Thyroid gland (tissue), 4 donors: ENCODE data around the gene NOP56.

Source experiments
- POLR2A ChIP-seq, 2 donors: fragments of 450-650 bp; IDR thresholded peaks; one replicate each; pipeline ENCODE4 v1.6.1; 2017; ENCODE audit warnings: antibody characterized with exemption in 2 of 2, mild to moderate bottlenecking in 2 of 2, moderate library complexity in 1 of 2
- TF ChIP-seq, protein P1 (sequence below), 6 experiments: fragments of 200-600 bp in 3 of 6; fragments of 450-650 bp in 3 of 6; sonication (generic) in 3 of 6; IDR thresholded peaks; one replicate each; pipeline ENCODE4 v1.5.1; 2016 to 2019; ENCODE audit warnings: antibody characterized with exemption in 6 of 6, mild to moderate bottlenecking in 2 of 6, inconsistent platforms in 1 of 6, moderate library complexity in 1 of 6

DNA sequence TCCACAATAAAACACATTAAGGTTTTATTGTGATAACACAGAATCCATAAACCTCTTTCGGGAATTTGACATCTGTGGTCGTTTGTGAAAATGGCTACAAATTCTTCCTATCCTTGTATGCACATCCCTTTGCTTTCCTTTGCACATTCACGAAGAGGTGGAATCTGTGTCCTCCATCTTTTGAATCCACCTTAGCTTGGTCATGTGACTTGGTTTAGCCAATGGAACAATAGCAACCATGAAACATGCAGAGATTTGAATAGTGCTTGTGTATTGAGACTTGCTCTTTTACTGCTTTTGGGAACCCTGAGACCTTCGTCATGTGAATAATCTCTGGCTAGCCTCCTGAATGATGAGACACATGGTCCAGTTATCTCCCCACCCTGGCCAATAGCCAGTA is 49.7 kb upstream of the NOP56 start:
- TF ChIP-seq, protein P1, sequence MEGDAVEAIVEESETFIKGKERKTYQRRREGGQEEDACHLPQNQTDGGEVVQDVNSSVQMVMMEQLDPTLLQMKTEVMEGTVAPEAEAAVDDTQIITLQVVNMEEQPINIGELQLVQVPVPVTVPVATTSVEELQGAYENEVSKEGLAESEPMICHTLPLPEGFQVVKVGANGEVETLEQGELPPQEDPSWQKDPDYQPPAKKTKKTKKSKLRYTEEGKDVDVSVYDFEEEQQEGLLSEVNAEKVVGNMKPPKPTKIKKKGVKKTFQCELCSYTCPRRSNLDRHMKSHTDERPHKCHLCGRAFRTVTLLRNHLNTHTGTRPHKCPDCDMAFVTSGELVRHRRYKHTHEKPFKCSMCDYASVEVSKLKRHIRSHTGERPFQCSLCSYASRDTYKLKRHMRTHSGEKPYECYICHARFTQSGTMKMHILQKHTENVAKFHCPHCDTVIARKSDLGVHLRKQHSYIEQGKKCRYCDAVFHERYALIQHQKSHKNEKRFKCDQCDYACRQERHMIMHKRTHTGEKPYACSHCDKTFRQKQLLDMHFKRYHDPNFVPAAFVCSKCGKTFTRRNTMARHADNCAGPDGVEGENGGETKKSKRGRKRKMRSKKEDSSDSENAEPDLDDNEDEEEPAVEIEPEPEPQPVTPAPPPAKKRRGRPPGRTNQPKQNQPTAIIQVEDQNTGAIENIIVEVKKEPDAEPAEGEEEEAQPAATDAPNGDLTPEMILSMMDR (IDR thresholded peaks at IDR 0.05), result no peak
- TF ChIP-seq POLR2A (IDR thresholded peaks at IDR 0.05), result no peak
